H1 (cell line): ENCODE data around the gene SERPINA12. TPM values are rescaled to one million over a fixed set of nuclear protein-coding genes. Genes with fewer than 3 reads are reported as not detected.

ENCODE experiments used
- CTCF ChIA-PET: fragments of 300-600 bp; sonication (Branson Sonifier 250); formaldehyde crosslinking; loops from one replicate; lab custom pipeline; 2021; ENCODE audit not compliant: partially characterized antibody; lab: Charles Lee
- POLR2A ChIA-PET: fragments of 300-600 bp; sonication (Branson Sonifier 250); formaldehyde crosslinking; loops from one replicate; lab custom pipeline; 2021; ENCODE audit warnings: inconsistent platforms; ENCODE audit not compliant: partially characterized antibody; lab: Charles Lee
- DNase-seq, 2 experiments: peaks; one replicate each; pipeline versions ENCODE4 v3.0.0 to v3.0.0-alpha.2; 2010 to 2022; ENCODE audit warnings: low spot score in 2 of 2, low read depth in 1 of 2, mixed read lengths in 1 of 2
- FAIRE-seq: peaks from 2 replicates; lab custom pipeline; 2011; peaks lifted over from hg19 to GRCh38; lab: Jason Lieb, UNC
- H2AFZ ChIP-seq: 2 replicates; pipeline ENCODE4 v1.8.1; 2012; ENCODE audit warnings: low read length, inconsistent platforms
- H2AK5ac ChIP-seq: 2 replicates; pipeline ENCODE4 v1.6.1; 2013; ENCODE audit warnings: low read depth, low read length
- H2BK120ac ChIP-seq: replicated peaks from 2 replicates; pipeline ENCODE3; 2013; ENCODE audit warnings: low read depth, low read length, inconsistent platforms
- H2BK12ac ChIP-seq: 2 replicates; pipeline ENCODE4 v1.6.1; 2013; ENCODE audit warnings: low read depth, low read length
- H2BK15ac ChIP-seq: 2 replicates; pipeline ENCODE4 v1.6.1; 2013; ENCODE audit warnings: low read length
- H2BK20ac ChIP-seq: 2 replicates; pipeline ENCODE4 v1.6.1; 2013; ENCODE audit warnings: low read length
- H2BK5ac ChIP-seq: 2 replicates; pipeline ENCODE4 v1.6.1; 2013; ENCODE audit warnings: low read depth, low read length
- H3K14ac ChIP-seq: 2 replicates; pipeline ENCODE4 v1.6.1; 2013; ENCODE audit warnings: inconsistent platforms; ENCODE audit not compliant: insufficient read length
- H3K18ac ChIP-seq: 2 replicates; pipeline ENCODE4 v1.6.1; 2013; ENCODE audit warnings: low read length; ENCODE audit errors: extremely low read depth
- H3K23ac ChIP-seq: 2 replicates; pipeline ENCODE4 v1.6.1; 2013; ENCODE audit warnings: inconsistent platforms; ENCODE audit not compliant: insufficient read length
- H3K23me2 ChIP-seq: 2 replicates; pipeline ENCODE4 v1.6.1; 2013; ENCODE audit warnings: low read depth, low read length
- H3K27ac ChIP-seq: 2 replicates; pipeline ENCODE4 v1.6.1; 2011; ENCODE audit warnings: low read depth, low read length, inconsistent platforms
- H3K27me3 ChIP-seq, 4 experiments: replicated peaks in 1 of 4; 1 replicate in 1 of 4; 2 replicates in 3 of 4; pipeline versions ENCODE4 v1.6.1 to v1.8.1; 2011 to 2013; ENCODE audit warnings: low read length in 3 of 4, mild to moderate bottlenecking in 3 of 4, inconsistent platforms in 2 of 4, mixed read lengths in 2 of 4, moderate library complexity in 1 of 4; ENCODE audit not compliant: control insufficient read depth in 3 of 4, insufficient read depth in 3 of 4; ENCODE audit errors: extremely low read depth in 1 of 4
- H3K36me3 ChIP-seq, 4 experiments: 2 replicates each; pipeline versions ENCODE4 v1.6.1 to v1.8.1; 2011 to 2013; ENCODE audit warnings: mild to moderate bottlenecking in 4 of 4, low read length in 3 of 4, moderate library complexity in 2 of 4, control low read depth in 1 of 4, inconsistent platforms in 1 of 4; ENCODE audit not compliant: insufficient read depth in 4 of 4, control insufficient read depth in 2 of 4
- H3K4ac ChIP-seq: replicated peaks from 2 replicates; pipeline ENCODE3; 2013; ENCODE audit warnings: low read length, low read depth, mixed read lengths, inconsistent platforms; ENCODE audit not compliant: insufficient read length
- H3K4me1 ChIP-seq, 4 experiments: replicated peaks in 1 of 4; 1 replicate in 1 of 4; 2 replicates in 3 of 4; pipeline versions ENCODE4 v1.6.1 to v1.8.1; 2011 to 2013; ENCODE audit warnings: low read length in 3 of 4, inconsistent platforms in 2 of 4, mixed read lengths in 1 of 4; ENCODE audit not compliant: insufficient read depth in 4 of 4, control insufficient read depth in 3 of 4
- H3K4me2 ChIP-seq, 2 experiments: 2 replicates each; pipeline versions ENCODE4 v1.6.1 to v1.8.1; 2011 to 2013; ENCODE audit warnings: low read depth in 2 of 2, low read length in 2 of 2, control low read depth in 1 of 2, inconsistent platforms in 1 of 2, mild to moderate bottlenecking in 1 of 2; ENCODE audit not compliant: insufficient read depth in 1 of 2
- H3K4me3 ChIP-seq, 4 experiments: fragments of 200-600, 300-600 bp in 1 of 4; sonication (generic), shearing (Covaris generic), sonication (Bioruptor Twin) in 1 of 4; 2 replicates each; pipeline versions ENCODE4 v1.5.1 to v1.8.1; 2011 to 2016; ENCODE audit warnings: low read length in 4 of 4, low read depth in 3 of 4, control low read depth in 2 of 4, inconsistent platforms in 2 of 4, mild to moderate bottlenecking in 2 of 4, mixed read lengths in 1 of 4, moderate library complexity in 1 of 4; ENCODE audit not compliant: insufficient read depth in 2 of 4; ENCODE audit errors: extremely low read depth in 1 of 4
- H3K56ac ChIP-seq: replicated peaks from 2 replicates; pipeline ENCODE3; 2013; ENCODE audit warnings: low read depth, mild to moderate bottlenecking, mixed read lengths, low read length, inconsistent platforms; ENCODE audit not compliant: insufficient read length
- H3K79me1 ChIP-seq: 2 replicates; pipeline ENCODE4 v1.6.1; 2013; ENCODE audit warnings: low read depth, low read length, control low read depth
- H3K79me2 ChIP-seq, 2 experiments: 2 replicates each; pipeline versions ENCODE4 v1.6.1 to v1.8.1; 2012 to 2013; ENCODE audit warnings: low read length in 2 of 2, mild to moderate bottlenecking in 2 of 2, inconsistent platforms in 1 of 2; ENCODE audit not compliant: insufficient read depth in 2 of 2, control insufficient read depth in 1 of 2
- H3K9ac ChIP-seq, 4 experiments: replicated peaks in 1 of 4; 1 replicate in 1 of 4; 2 replicates in 3 of 4; pipeline versions ENCODE4 v1.6.1 to v1.8.1; 2011 to 2013; ENCODE audit warnings: low read depth in 3 of 4, low read length in 3 of 4, control low read depth in 2 of 4, mild to moderate bottlenecking in 2 of 4, moderate library complexity in 2 of 4, inconsistent platforms in 1 of 4; ENCODE audit errors: extremely low read depth in 1 of 4
- H3K9me3 ChIP-seq, 2 experiments: 2 replicates each; pipeline versions ENCODE4 v1.6.1 to v1.8.1; 2012 to 2013; ENCODE audit warnings: mild to moderate bottlenecking in 2 of 2, moderate library complexity in 2 of 2, control low read depth in 1 of 2, inconsistent platforms in 1 of 2, low read depth in 1 of 2, low read length in 1 of 2, mixed read lengths in 1 of 2; ENCODE audit not compliant: insufficient read depth in 2 of 2
- H4K20me1 ChIP-seq, 2 experiments: replicated peaks in 1 of 2; 2 replicates each; pipeline versions ENCODE3 to v1.8.1; 2011 to 2013; ENCODE audit warnings: inconsistent platforms in 2 of 2, low read length in 2 of 2, mild to moderate bottlenecking in 1 of 2; ENCODE audit not compliant: insufficient read depth in 2 of 2, control insufficient read depth in 1 of 2
- H4K5ac ChIP-seq: 2 replicates; pipeline ENCODE4 v1.6.1; 2013; ENCODE audit warnings: low read length, low read depth, mixed read lengths, inconsistent platforms; ENCODE audit not compliant: insufficient read length
- H4K8ac ChIP-seq: 2 replicates; pipeline ENCODE4 v1.8.0; 2013; ENCODE audit warnings: mild to moderate bottlenecking, moderate library complexity, low read length, inconsistent platforms; ENCODE audit not compliant: insufficient read depth; ENCODE audit errors: extremely low read depth
- H4K91ac ChIP-seq: replicated peaks from 2 replicates; pipeline ENCODE3; 2013; ENCODE audit warnings: low read length, mixed read lengths, inconsistent platforms; ENCODE audit not compliant: insufficient read length
- E2F6 ChIP-seq: IDR thresholded peaks from 2 replicates; pipeline ENCODE4 v1.6.1; 2012; ENCODE audit warnings: inconsistent platforms
- EP300 ChIP-seq, 2 experiments: IDR thresholded peaks; 1 replicate in 1 of 2; 2 replicates in 1 of 2; pipeline ENCODE4 v1.6.1; 2011 to 2012; ENCODE audit warnings: low read depth in 2 of 2, low read length in 2 of 2, mild to moderate bottlenecking in 2 of 2, borderline replicate concordance in 1 of 2, inconsistent platforms in 1 of 2, moderate library complexity in 1 of 2
- GABPA ChIP-seq: IDR thresholded peaks from 2 replicates; pipeline ENCODE4 v1.6.1; 2011; ENCODE audit warnings: mild to moderate bottlenecking, low read length, moderate library complexity, borderline replicate concordance; ENCODE audit not compliant: insufficient read depth
- SIX5 ChIP-seq: IDR thresholded peaks from 2 replicates; pipeline ENCODE4 v1.6.1; 2011; ENCODE audit warnings: mild to moderate bottlenecking, low read depth, low read length
- SRF ChIP-seq: IDR thresholded peaks from 2 replicates; pipeline ENCODE4 v1.6.1; 2011; ENCODE audit warnings: mild to moderate bottlenecking, low read depth, low read length, moderate library complexity
- WGBS, 2 experiments: shearing (Covaris generic) in 1 of 2; methylation state at CpG; one replicate each; pipeline versions ENCODE4 v1.1.6 to v1.1.7; 2013 to 2015; ENCODE audit warnings: low lambda C conversion rate in 2 of 2, mixed read lengths in 2 of 2, inconsistent platforms in 1 of 2, low coverage in 1 of 2, missing lambda C conversion rate in 1 of 2; ENCODE audit not compliant: insufficient replicate concordance in 2 of 2, insufficient coverage in 1 of 2, insufficient read length in 1 of 2; ENCODE audit errors: extremely low coverage in 1 of 2, missing lambda C conversion rate in 1 of 2; 5-methylcytosine and 5-hydroxymethylcytosine counted together
- polyA plus RNA-seq, 7 experiments: library from polyadenylated mRNA; depleted of rRNA in 3 of 7; stranded (reverse) in 5 of 7; unstranded in 2 of 7; fragments of >200 nt in 5 of 7; fragments of 200-250 nt in 2 of 7; gene quantifications; 1 replicate in 5 of 7; 2 replicates in 1 of 7; 4 replicates in 1 of 7; pipeline versions ENCODE4 v1.2.1 to v1.2.3, GENCODE V29; 2011 to 2013; ENCODE audit warnings: missing spikeins in 2 of 7, mixed read lengths in 2 of 7
- total RNA-seq: library from RNA; stranded (reverse); fragmentation: NEBNext Ultra II Directional; extraction: Animal tissue kit (Norgen Biotek cat#: 25700); gene quantifications from 2 replicates; pipeline ENCODE4 v1.2.1, GENCODE V29; 2021

The SERPINA12 gene
- total and polyA plus RNA-seq, 2 of the 8 experiments (the other 6 are each of a cell fraction or from before 2014, with no cell fraction given): not detected

- peak overlapping the region; percentile 55; the same call in 1 of the 2 replicates for H2BK5ac ChIP-seq
- FAIRE-seq (no peak), DNase-seq (peak in 1 of 2 experiments; percentile 47)
- POLR2A ChIA-PET: interaction anchor here (0.6 to 1.4 kb wide), 3 partner anchors 9 to 318 kb away, joined by 3 to 8 read pairs (median 3); partner anchors contain the start of gene GSC
- H3K9ac ChIP-seq: no peak overlapping the region
- H3K79me1 ChIP-seq: no peaks in the 10 kb centered on the region
- peak overlapping the region; percentile 23; the same call in 1 of the 2 replicates for H2BK20ac ChIP-seq
- peak overlapping the region; percentile 91 for H2BK120ac ChIP-seq
- peak overlapping the region in 1 of 4 experiments; percentile 45; a peak in 2 of 8 replicates for H3K4me3 ChIP-seq
- H3K23me2 ChIP-seq: peaks cover 2% of the 10 kb centered on the region; the same call in 1 of the 2 replicates
- no peak overlapping the region for H3K23ac ChIP-seq
- peak overlapping the region; percentile 22; the same call in 1 of the 2 replicates for H2BK12ac ChIP-seq
- no peak overlapping the region for H3K27ac ChIP-seq
- H3K4me1 ChIP-seq: peaks cover 10 to 27% (median 19%) of the 10 kb centered on the region in 4 experiments
- H2AK5ac ChIP-seq: no peak overlapping the region
- H2AFZ ChIP-seq: no peak overlapping the region
- no peak overlapping the region for H2BK15ac ChIP-seq
- H3K14ac ChIP-seq: no peak overlapping the region
- peak overlapping the region; percentile 92 for H4K91ac ChIP-seq
- H3K18ac ChIP-seq: peak overlapping the region; percentile 75
- H3K36me3 ChIP-seq: no peaks in the 10 kb centered on the region
- TF ChIP-seq SIX5: no peak
- no peak for TF ChIP-seq EP300 (IDR thresholded peaks at IDR 0.05; ENCODE audit: borderline replicate concordance in 1 of 2, low read depth in 2 of 2, low read length in 2 of 2)
- TF ChIP-seq E2F6: no peak
- no peak for TF ChIP-seq SRF
- TF ChIP-seq GABPA: no peak
- TF ChIP-seq, all 59 proteins: peak for 0
- Histone ChIP-seq H4K8ac (no peak overlapping the region), H3K79me2 (no peaks in the 10 kb centered on the region), H4K20me1 (no peaks in the 10 kb centered on the region), H3K9me3 (0 out of 4 replicates have a peak, but pooled peaks cover 0 to 5% of the 10 kb centered on the region in 2 experiments), H3K4me2 (peak overlapping the region; percentile 47 to 75), H4K5ac (peak overlapping the region; percentile 34), H3K56ac (no peak overlapping the region), H3K27me3 (no peaks in the 10 kb centered on the region; a peak in 1 of 7 replicates), H3K4ac (no peak overlapping the region)
- WGBS, 2 experiments: 25% methylated on average over 3 of the region's 3 CpGs; no CpG with 5 or more reads in 1 of the 2 experiments
- CTCF ChIA-PET: interaction anchor here (0.5 to 2.5 kb wide), 8 partner anchors 18 to 190 kb away, joined by 3 to 13 read pairs (median 4); no protein-coding TSS in a partner anchor
These were observed 57.4 kb downstream of the SERPINA12 start for GRCh38 chr14:94451826-94452225.
